ENCODE measurements around the gene CMIP.
"Not testable (repeated sequence)": the region's sequence is repeated elsewhere in the genome, so short reads cannot be mapped to it uniquely, and the experiment has no call there.

The CMIP gene

DNA sequence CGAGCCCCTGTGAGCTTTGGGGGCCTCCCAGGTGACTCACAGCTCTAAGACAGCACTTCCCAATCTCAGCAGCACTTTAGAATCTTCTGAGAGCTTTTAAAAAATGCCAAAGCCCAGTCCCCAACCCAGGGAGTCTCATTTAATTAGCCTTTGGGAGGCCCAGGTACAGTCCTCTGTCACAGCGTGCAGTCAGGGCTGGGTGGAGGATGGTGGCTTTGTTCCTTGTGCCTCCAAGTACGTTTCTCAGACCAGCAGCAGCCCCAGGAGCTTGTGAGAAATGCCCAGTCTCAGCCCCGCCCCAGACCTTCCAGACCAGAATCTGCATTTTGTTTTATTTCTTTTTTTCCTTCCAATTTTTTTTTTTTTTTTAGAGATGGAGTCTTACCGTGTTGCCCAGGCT lies 27.4 kb upstream of the CMIP start:
- TF ChIP-seq CTCF (IDR thresholded peaks at IDR 0.05; ENCODE audit: insufficient read depth, low read length, poor library complexity, severe bottlenecking) = no peak
- no peak for TF ChIP-seq EZH2phosphoT487 (conservative IDR thresholded peaks at IDR 0.05; ENCODE audit: low read length)
- Histone ChIP-seq H3K9ac (ENCODE audit: low read length) (no peak overlapping the region), H3K4me2 (ENCODE audit: low read depth, low read length, poor library complexity, severe bottlenecking) (no peak overlapping the region), H3K9me2 (replicated peaks; ENCODE audit: insufficient read depth, low read length) (no peaks in the 10 kb centered on the region), H3K9me3 (ENCODE audit: insufficient read depth, low read length) (no peaks in the 10 kb centered on the region), H3F3A (ENCODE audit: insufficient read depth) (no peaks in the 10 kb centered on the region), H3K79me2 (ENCODE audit: insufficient read depth, low read length) (no peaks in the 10 kb centered on the region), H2AFZ (ENCODE audit: low read depth, low read length, severe bottlenecking) (no peak overlapping the region), H4K20me1 (ENCODE audit: low read depth, low read length) (no peaks in the 10 kb centered on the region), H3K27ac (ENCODE audit: low read depth, low read length) (no peak overlapping the region), H3K4me3 (ENCODE audit: insufficient read depth, low read length, poor library complexity, severe bottlenecking) (no peak overlapping the region), H3K27me3 (ENCODE audit: low read length) (no peaks in the 10 kb centered on the region), H3K36me3 (ENCODE audit: low read length) (no peaks in the 10 kb centered on the region)

- no peak overlapping the region for H2AFZ ChIP-seq (ENCODE audit: low read depth, low read length, severe bottlenecking)
- H3K9ac ChIP-seq (ENCODE audit: low read length) = no peak overlapping the region
- H3F3A ChIP-seq (ENCODE audit: insufficient read depth) = no peaks in the 10 kb centered on the region
- H3K27me3 ChIP-seq (ENCODE audit: low read length) = no peaks in the 10 kb centered on the region
- H3K27ac ChIP-seq (ENCODE audit: low read depth, low read length) = no peak overlapping the region
- no peaks in the 10 kb centered on the region for H3K36me3 ChIP-seq (ENCODE audit: low read length)
- H3K79me2 ChIP-seq (ENCODE audit: insufficient read depth, low read length) = no peaks in the 10 kb centered on the region
- H3K4me3 ChIP-seq (ENCODE audit: insufficient read depth, low read length, poor library complexity, severe bottlenecking) = no peak overlapping the region
- TF ChIP-seq EZH2phosphoT487 (conservative IDR thresholded peaks at IDR 0.05; ENCODE audit: low read length) (no peak), CTCF (IDR thresholded peaks at IDR 0.05; ENCODE audit: insufficient read depth, low read length, poor library complexity, severe bottlenecking) (no peak)
- H3K9me2 ChIP-seq (replicated peaks; ENCODE audit: insufficient read depth, low read length) = no peaks in the 10 kb centered on the region
- no peaks in the 10 kb centered on the region for H4K20me1 ChIP-seq (ENCODE audit: low read depth, low read length)
- H3K9me3 ChIP-seq (ENCODE audit: insufficient read depth, low read length) = no peaks in the 10 kb centered on the region
- H3K4me2 ChIP-seq (ENCODE audit: low read depth, low read length, poor library complexity, severe bottlenecking) = no peak overlapping the region
Measured at GRCh38 chr16:81419806-81420205, 24.8 kb upstream of the CMIP start.

GRCh38 chr16:81421126-81421525 lies 23.5 kb upstream of the CMIP start:
- H2AFZ ChIP-seq (ENCODE audit: low read depth, low read length, severe bottlenecking) = no peak overlapping the region
- no peak overlapping the region for H3K27ac ChIP-seq (ENCODE audit: low read depth, low read length)
- no peak overlapping the region for H3K4me3 ChIP-seq (ENCODE audit: insufficient read depth, low read length, poor library complexity, severe bottlenecking)
- H3K79me2 ChIP-seq (ENCODE audit: insufficient read depth, low read length) = no peaks in the 10 kb centered on the region
- no peak overlapping the region for H3K4me2 ChIP-seq (ENCODE audit: low read depth, low read length, poor library complexity, severe bottlenecking)
- H3K9me2 ChIP-seq (replicated peaks; ENCODE audit: insufficient read depth, low read length) = no peaks in the 10 kb centered on the region
- H3K27me3 ChIP-seq (ENCODE audit: low read length) = no peaks in the 10 kb centered on the region
- H3K9me3 ChIP-seq (ENCODE audit: insufficient read depth, low read length) = no peaks in the 10 kb centered on the region
- H3K9ac ChIP-seq (ENCODE audit: low read length) = no peak overlapping the region
- TF ChIP-seq EZH2phosphoT487 (conservative IDR thresholded peaks at IDR 0.05; ENCODE audit: low read length) (no peak), CTCF (IDR thresholded peaks at IDR 0.05; ENCODE audit: insufficient read depth, low read length, poor library complexity, severe bottlenecking) (no peak)
- no peaks in the 10 kb centered on the region for H4K20me1 ChIP-seq (ENCODE audit: low read depth, low read length)
- no peaks in the 10 kb centered on the region for H3F3A ChIP-seq (ENCODE audit: insufficient read depth)
- H3K36me3 ChIP-seq (ENCODE audit: low read length) = no peaks in the 10 kb centered on the region

DNA sequence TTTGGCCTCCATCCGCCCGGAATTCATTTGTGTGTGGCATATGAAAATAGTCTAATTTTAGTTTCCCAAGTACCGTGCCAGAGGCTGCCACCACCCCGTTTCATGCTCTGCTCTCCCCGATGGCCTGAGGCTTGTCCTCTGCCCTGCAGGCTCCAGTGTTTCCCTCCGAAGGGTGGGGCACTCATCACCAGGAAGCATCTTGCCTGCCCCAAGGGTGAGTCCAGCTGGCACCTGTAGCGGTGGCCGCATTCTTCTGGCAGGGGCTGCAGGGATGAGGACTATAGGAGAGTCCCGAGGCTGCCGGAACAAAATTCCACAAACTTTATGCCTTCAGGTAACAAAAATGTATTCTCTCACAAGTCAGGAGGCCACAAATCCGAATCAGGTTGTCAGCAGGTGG lies 23.1 kb upstream of the CMIP start:
- Histone ChIP-seq H3K4me2 (ENCODE audit: low read depth, low read length, poor library complexity, severe bottlenecking) (no peak overlapping the region), H3K9me3 (ENCODE audit: insufficient read depth, low read length) (no peaks in the 10 kb centered on the region), H3K79me2 (ENCODE audit: insufficient read depth, low read length) (no peaks in the 10 kb centered on the region), H3K9ac (ENCODE audit: low read length) (no peak overlapping the region), H3K36me3 (ENCODE audit: low read length) (no peaks in the 10 kb centered on the region), H4K20me1 (ENCODE audit: low read depth, low read length) (no peaks in the 10 kb centered on the region), H3K27ac (ENCODE audit: low read depth, low read length) (no peak overlapping the region), H3K27me3 (ENCODE audit: low read length) (no peaks in the 10 kb centered on the region), H3K9me2 (replicated peaks; ENCODE audit: insufficient read depth, low read length) (no peaks in the 10 kb centered on the region), H3F3A (ENCODE audit: insufficient read depth) (no peaks in the 10 kb centered on the region), H3K4me3 (ENCODE audit: insufficient read depth, low read length, poor library complexity, severe bottlenecking) (no peak overlapping the region), H2AFZ (ENCODE audit: low read depth, low read length, severe bottlenecking) (no peak overlapping the region)
- TF ChIP-seq EZH2phosphoT487 (conservative IDR thresholded peaks at IDR 0.05; ENCODE audit: low read length) (no peak), CTCF (IDR thresholded peaks at IDR 0.05; ENCODE audit: insufficient read depth, low read length, poor library complexity, severe bottlenecking) (no peak)

DNA sequence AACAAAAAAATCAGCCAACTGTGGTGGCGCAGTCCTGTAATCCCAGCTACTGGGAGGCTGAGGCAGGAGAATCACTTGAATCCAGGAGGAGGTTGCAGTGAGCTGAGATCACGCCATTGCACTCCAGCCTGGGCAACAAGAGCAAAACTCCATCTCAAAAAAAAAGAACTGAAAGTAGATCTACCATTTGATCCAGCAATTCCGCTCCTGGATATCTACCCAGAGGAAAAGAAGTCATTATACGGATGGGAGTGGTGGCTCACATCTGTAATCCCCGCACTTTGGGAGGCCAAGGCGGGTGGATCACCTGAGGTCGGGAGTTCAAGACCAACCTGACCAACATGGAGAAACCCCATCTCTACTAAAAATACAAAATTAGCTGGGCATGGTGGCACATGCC lies 22.5 kb upstream of the CMIP start:
- not testable (repeated sequence) for H3K9me3 ChIP-seq (ENCODE audit: insufficient read depth, low read length); H2AFZ ChIP-seq (ENCODE audit: low read depth, low read length, severe bottlenecking); H3K27me3 ChIP-seq (ENCODE audit: low read length); H3K9me2 ChIP-seq (replicated peaks; ENCODE audit: insufficient read depth, low read length); H3K79me2 ChIP-seq (ENCODE audit: insufficient read depth, low read length); H3F3A ChIP-seq (ENCODE audit: insufficient read depth); H4K20me1 ChIP-seq (ENCODE audit: low read depth, low read length); H3K27ac ChIP-seq (ENCODE audit: low read depth, low read length); H3K4me3 ChIP-seq (ENCODE audit: insufficient read depth, low read length, poor library complexity, severe bottlenecking); H3K9ac ChIP-seq (ENCODE audit: low read length); H3K36me3 ChIP-seq (ENCODE audit: low read length); H3K4me2 ChIP-seq (ENCODE audit: low read depth, low read length, poor library complexity, severe bottlenecking)
